WTC11 (cell line): Measurements from ENCODE around the gene CHPT1. TPM values are rescaled to one million over a fixed set of nuclear protein-coding genes. Genes with fewer than 3 reads are reported as not detected.
A peak's percentile ranks its signal among the peaks of the same experiment; 100 is the strongest.

ENCODE experiments used
- ATAC-seq: fragments of 200-7000 bp; cut with Tn5 transposase; 2 replicates; pipeline ENCODE4 v1.10.0; 2021; ENCODE audit warnings: mild to moderate bottlenecking, moderate library complexity
- CTCF ChIA-PET: fragments of 300-600 bp; sonication (Branson Sonifier 250); formaldehyde crosslinking; loops from one replicate; lab custom pipeline; 2021; ENCODE audit warnings: antibody characterized with exemption; lab: Charles Lee
- POLR2A ChIA-PET: fragments of 350-600 bp; sonication (Branson Sonifier 250); formaldehyde crosslinking; loops from one replicate; lab custom pipeline; 2021; ENCODE audit warnings: antibody characterized with exemption; lab: Charles Lee
- DNase-seq: peaks from one replicate; pipeline ENCODE4 v3.0.0; 2021; ENCODE audit warnings: low spot score
- H3K27ac Mint-ChIP-seq: 2 replicates; pipeline ENCODE4 v1.8.0; 2021; ENCODE audit warnings: mixed read lengths
- H3K27me3 Mint-ChIP-seq: 2 replicates; pipeline ENCODE4 v1.8.0; 2021; ENCODE audit warnings: low read depth, mild to moderate bottlenecking, moderate library complexity, mixed read lengths
- H3K36me3 Mint-ChIP-seq: 2 replicates; pipeline ENCODE4 v1.8.0; 2021; ENCODE audit warnings: mixed read lengths
- H3K4me1 Mint-ChIP-seq: 2 replicates; pipeline ENCODE4 v1.8.0; 2022; ENCODE audit warnings: mixed read lengths
- H3K4me3 Mint-ChIP-seq: 2 replicates; pipeline ENCODE4 v1.8.0; 2021; ENCODE audit warnings: mild to moderate bottlenecking, moderate library complexity, mixed read lengths
- H3K9me3 Mint-ChIP-seq: 2 replicates; pipeline ENCODE4 v1.8.0; 2021; ENCODE audit warnings: mixed read lengths
- CBFB ChIP-seq: sonication (generic); formaldehyde crosslinking; IDR thresholded peaks from 2 replicates; pipeline ENCODE4 v1.8.1; 2022; ENCODE audit warnings: mild to moderate bottlenecking, low read depth, missing genetic modification reagents
- FOXJ3 ChIP-seq: sonication (generic); formaldehyde crosslinking; IDR thresholded peaks from 2 replicates; pipeline ENCODE4 v1.9.0; 2021; ENCODE audit warnings: missing genetic modification reagents, mild to moderate bottlenecking, borderline replicate concordance
- GABPB1 ChIP-seq: sonication (generic); formaldehyde crosslinking; IDR thresholded peaks from 2 replicates; pipeline ENCODE4 v1.8.1; 2023; ENCODE audit warnings: mild to moderate bottlenecking, missing genetic modification reagents
- MYBL2 ChIP-seq: sonication (generic); formaldehyde crosslinking; IDR thresholded peaks from 2 replicates; pipeline ENCODE4 v1.8.1; 2023; ENCODE audit warnings: mild to moderate bottlenecking, moderate library complexity, missing genetic modification reagents
- NFE2L1 ChIP-seq: sonication (generic); formaldehyde crosslinking; IDR thresholded peaks from 2 replicates; pipeline ENCODE4 v1.8.1; 2023; ENCODE audit warnings: missing genetic modification reagents
- NR3C1 ChIP-seq: sonication (generic); formaldehyde crosslinking; conservative IDR thresholded peaks from 2 replicates; pipeline ENCODE4 v1.8.1; 2023; ENCODE audit warnings: low read depth, mild to moderate bottlenecking, missing genetic modification reagents
- SMAD3 ChIP-seq: sonication (generic); formaldehyde crosslinking; IDR thresholded peaks from 2 replicates; pipeline ENCODE4 v1.8.0; 2022; ENCODE audit warnings: missing genetic modification reagents, mild to moderate bottlenecking, borderline replicate concordance
- SMAD4 ChIP-seq: sonication (generic); formaldehyde crosslinking; IDR thresholded peaks from 2 replicates; pipeline ENCODE4 v1.8.0; 2022; ENCODE audit warnings: mild to moderate bottlenecking, missing genetic modification reagents
- ZNF263 ChIP-seq: sonication (generic); formaldehyde crosslinking; IDR thresholded peaks from 2 replicates; pipeline ENCODE4 v1.8.1; 2022; ENCODE audit warnings: low read depth, mild to moderate bottlenecking, moderate library complexity, missing genetic modification reagents
- ZNF317 ChIP-seq: sonication (generic); formaldehyde crosslinking; IDR thresholded peaks from 2 replicates; pipeline ENCODE4 v1.8.1; 2023; ENCODE audit warnings: low read depth, mild to moderate bottlenecking, moderate library complexity, missing genetic modification reagents, borderline replicate concordance
- ZNF416 ChIP-seq: fragments of 250-450 bp; sonication (Bioruptor Pico); IDR thresholded peaks from 2 replicates; pipeline ENCODE4 v1.9.0; 2021; ENCODE audit warnings: mild to moderate bottlenecking, inconsistent platforms
- total RNA-seq: library from RNA; stranded (reverse); gene quantifications from 3 replicates; pipeline ENCODE4 v1.2.3, GENCODE V29; 2021
- TF ChIP-seq, protein P1 (sequence below): sonication (generic); formaldehyde crosslinking; IDR thresholded peaks from 2 replicates; pipeline ENCODE4 v1.8.1; 2023; ENCODE audit warnings: mild to moderate bottlenecking, missing genetic modification reagents, borderline replicate concordance
- TF ChIP-seq, protein P2 (sequence below): sonication (generic); formaldehyde crosslinking; conservative IDR thresholded peaks from 2 replicates; pipeline ENCODE4 v1.8.1; 2022; ENCODE audit warnings: mild to moderate bottlenecking, missing genetic modification reagents
- TF ChIP-seq, protein P3 (sequence below): fragments of 250-450 bp; sonication (Bioruptor Pico); IDR thresholded peaks from 2 replicates; pipeline ENCODE4 v2.1.2; 2022; ENCODE audit warnings: mild to moderate bottlenecking, moderate library complexity
- TF ChIP-seq, protein P4 (sequence below): sonication (generic); formaldehyde crosslinking; IDR thresholded peaks from 2 replicates; pipeline ENCODE4 v1.8.1; 2022; ENCODE audit warnings: mild to moderate bottlenecking, moderate library complexity, missing genetic modification reagents
- TF ChIP-seq, protein P5 (sequence below): sonication (generic); formaldehyde crosslinking; IDR thresholded peaks from 2 replicates; pipeline ENCODE4 v1.8.1; 2023; ENCODE audit warnings: mild to moderate bottlenecking, moderate library complexity, missing genetic modification reagents
- TF ChIP-seq, protein P6 (sequence below): fragments of 200-600 bp; IDR thresholded peaks from 2 replicates; pipeline ENCODE4 v1.8.0; 2022; ENCODE audit warnings: antibody characterized with exemption
- TF ChIP-seq, protein P7 (sequence below): sonication (generic); formaldehyde crosslinking; IDR thresholded peaks from 2 replicates; pipeline ENCODE4 v1.8.1; 2022; ENCODE audit warnings: mild to moderate bottlenecking, missing genetic modification reagents, moderate library complexity, borderline replicate concordance
- TF ChIP-seq, protein P8 (sequence below): sonication (generic); formaldehyde crosslinking; IDR thresholded peaks from 2 replicates; pipeline ENCODE4 v1.8.0; 2022; ENCODE audit warnings: mild to moderate bottlenecking, missing genetic modification reagents

The CHPT1 gene
- total RNA-seq, 1 experiment from 2014 or later: 19.1 TPM

DNA sequence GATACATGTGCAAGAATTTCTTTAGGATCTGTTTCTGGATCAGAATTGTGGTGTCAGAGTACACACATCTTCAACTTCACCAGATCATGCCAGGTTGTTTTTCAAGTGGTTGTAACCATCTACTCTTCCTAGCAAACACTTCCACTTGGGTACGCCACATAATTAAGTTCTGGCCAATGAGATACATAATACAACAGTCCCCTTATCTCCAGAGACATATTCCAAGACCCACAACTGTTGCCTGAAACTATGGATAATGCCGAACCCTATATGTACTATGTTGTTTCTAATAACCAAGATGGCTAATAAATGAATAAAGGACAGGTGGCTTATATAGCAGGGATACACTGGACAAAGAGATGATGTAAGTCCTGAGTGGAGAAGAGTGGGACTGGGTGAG is 2.5 kb upstream of the CHPT1 start (continued):
- no peak for TF ChIP-seq NFE2L1 (CRISPR knock-in tag)
- TF ChIP-seq, all 79 proteins: peak for 0

DNA sequence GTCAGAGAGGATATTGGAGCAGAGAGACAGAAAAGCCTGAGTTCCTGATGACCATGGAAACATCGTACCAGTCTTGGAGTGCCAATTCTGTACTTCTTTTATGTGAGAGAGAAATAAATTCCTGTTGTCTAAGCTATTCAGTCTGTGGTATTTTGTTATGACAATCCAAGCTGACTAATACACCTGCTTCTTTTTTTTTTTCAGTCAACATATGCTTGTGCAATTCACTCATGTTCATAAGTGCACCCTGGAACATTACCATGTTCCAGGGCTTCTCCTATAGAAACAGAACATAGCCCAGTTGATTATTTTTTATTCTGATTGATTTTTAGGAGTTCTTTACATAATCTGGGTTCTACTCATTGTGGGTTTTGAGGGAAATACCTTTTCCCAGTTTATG is 1.7 kb upstream of the CHPT1 start:
- no peak overlapping the region for H3K27ac Mint-ChIP-seq
- DNase-seq: no peak
- no peak for ATAC-seq
- CTCF ChIA-PET: no interaction called here
- peaks cover 25% of the 10 kb centered on the region for H3K4me1 Mint-ChIP-seq
- peaks cover 23% of the 10 kb centered on the region for H3K27me3 Mint-ChIP-seq
- no peaks in the 10 kb centered on the region for H3K9me3 Mint-ChIP-seq
- no peak for TF ChIP-seq FOXJ3 (CRISPR knock-in tag)
- TF ChIP-seq, protein P1, sequence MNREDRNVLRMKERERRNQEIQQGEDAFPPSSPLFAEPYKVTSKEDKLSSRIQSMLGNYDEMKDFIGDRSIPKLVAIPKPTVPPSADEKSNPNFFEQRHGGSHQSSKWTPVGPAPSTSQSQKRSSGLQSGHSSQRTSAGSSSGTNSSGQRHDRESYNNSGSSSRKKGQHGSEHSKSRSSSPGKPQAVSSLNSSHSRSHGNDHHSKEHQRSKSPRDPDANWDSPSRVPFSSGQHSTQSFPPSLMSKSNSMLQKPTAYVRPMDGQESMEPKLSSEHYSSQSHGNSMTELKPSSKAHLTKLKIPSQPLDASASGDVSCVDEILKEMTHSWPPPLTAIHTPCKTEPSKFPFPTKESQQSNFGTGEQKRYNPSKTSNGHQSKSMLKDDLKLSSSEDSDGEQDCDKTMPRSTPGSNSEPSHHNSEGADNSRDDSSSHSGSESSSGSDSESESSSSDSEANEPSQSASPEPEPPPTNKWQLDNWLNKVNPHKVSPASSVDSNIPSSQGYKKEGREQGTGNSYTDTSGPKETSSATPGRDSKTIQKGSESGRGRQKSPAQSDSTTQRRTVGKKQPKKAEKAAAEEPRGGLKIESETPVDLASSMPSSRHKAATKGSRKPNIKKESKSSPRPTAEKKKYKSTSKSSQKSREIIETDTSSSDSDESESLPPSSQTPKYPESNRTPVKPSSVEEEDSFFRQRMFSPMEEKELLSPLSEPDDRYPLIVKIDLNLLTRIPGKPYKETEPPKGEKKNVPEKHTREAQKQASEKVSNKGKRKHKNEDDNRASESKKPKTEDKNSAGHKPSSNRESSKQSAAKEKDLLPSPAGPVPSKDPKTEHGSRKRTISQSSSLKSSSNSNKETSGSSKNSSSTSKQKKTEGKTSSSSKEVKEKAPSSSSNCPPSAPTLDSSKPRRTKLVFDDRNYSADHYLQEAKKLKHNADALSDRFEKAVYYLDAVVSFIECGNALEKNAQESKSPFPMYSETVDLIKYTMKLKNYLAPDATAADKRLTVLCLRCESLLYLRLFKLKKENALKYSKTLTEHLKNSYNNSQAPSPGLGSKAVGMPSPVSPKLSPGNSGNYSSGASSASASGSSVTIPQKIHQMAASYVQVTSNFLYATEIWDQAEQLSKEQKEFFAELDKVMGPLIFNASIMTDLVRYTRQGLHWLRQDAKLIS (CRISPR knock-in tag): no peak
- TF ChIP-seq, protein P2, sequence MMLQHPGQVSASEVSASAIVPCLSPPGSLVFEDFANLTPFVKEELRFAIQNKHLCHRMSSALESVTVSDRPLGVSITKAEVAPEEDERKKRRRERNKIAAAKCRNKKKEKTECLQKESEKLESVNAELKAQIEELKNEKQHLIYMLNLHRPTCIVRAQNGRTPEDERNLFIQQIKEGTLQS (CRISPR knock-in tag): no peak
- no peak for TF ChIP-seq NR3C1 (CRISPR knock-in tag)
- no peak for TF ChIP-seq SMAD4
- TF ChIP-seq ZNF317: no peak
- TF ChIP-seq, protein P3, sequence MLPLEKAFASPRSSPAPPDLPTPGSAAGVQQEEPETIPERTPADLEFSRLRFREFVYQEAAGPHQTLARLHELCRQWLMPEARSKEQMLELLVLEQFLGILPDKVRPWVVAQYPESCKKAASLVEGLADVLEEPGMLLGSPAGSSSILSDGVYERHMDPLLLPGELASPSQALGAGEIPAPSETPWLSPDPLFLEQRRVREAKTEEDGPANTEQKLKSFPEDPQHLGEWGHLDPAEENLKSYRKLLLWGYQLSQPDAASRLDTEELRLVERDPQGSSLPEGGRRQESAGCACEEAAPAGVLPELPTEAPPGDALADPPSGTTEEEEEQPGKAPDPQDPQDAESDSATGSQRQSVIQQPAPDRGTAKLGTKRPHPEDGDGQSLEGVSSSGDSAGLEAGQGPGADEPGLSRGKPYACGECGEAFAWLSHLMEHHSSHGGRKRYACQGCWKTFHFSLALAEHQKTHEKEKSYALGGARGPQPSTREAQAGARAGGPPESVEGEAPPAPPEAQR (CRISPR knock-in tag): no peak
- TF ChIP-seq ZNF416 (CRISPR knock-in tag): no peak
- no peak for TF ChIP-seq ZNF263 (CRISPR knock-in tag)
- TF ChIP-seq, protein P4, sequence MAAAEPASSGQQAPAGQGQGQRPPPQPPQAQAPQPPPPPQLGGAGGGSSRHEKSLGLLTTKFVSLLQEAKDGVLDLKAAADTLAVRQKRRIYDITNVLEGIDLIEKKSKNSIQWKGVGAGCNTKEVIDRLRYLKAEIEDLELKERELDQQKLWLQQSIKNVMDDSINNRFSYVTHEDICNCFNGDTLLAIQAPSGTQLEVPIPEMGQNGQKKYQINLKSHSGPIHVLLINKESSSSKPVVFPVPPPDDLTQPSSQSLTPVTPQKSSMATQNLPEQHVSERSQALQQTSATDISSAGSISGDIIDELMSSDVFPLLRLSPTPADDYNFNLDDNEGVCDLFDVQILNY (CRISPR knock-in tag): no peak
- TF ChIP-seq, all 79 proteins: peak for 0
- H3K36me3 Mint-ChIP-seq: no peaks in the 10 kb centered on the region
- POLR2A ChIA-PET: no interaction called here
- H3K4me3 Mint-ChIP-seq: no peak overlapping the region

DNA sequence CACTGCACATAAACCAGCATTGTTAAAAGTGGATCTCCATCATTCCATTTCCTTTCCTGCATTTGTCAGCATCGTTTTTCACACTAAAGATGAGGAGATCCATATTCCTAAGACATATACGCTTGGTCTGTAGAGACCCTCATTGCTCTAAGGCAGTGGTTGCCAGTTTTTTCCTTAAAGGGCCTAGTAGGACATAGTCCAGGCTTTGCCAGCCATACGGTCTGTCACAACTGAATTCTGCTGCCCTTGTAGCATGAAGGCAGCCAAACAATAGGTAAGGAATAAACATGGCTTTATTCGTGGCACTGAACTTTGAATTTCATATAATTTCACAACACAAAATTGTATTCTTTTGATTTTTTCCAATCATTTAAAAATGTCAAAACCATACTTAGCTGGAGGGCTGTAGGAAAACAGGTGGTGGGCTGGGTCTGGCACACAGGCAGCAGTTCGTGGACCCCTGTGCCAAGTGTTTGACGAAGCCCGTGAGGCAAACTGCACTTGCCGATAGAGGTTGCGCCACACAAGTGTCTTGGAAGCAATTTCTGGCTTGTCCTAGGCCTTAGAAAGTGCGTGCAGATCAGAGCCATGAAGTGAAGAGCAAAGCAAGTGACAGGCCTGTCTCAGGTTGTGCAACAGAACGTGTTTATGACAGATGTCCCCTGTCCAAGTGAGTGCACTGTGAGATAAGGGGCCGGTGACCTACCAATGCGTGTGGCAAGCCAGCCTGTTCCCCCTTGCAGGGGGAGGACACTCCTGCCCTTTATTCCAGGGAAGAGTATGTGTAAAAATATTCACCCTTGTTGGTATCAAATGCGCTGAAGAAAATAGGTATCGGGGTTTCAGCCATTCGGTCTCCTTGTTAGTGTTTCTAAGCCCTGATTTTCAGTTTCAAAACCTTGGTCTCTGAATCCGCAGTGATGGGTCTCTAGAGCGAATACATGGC is 916 bp upstream of the CHPT1 start:
- ATAC-seq (no peak), DNase-seq (no peak)
- peaks cover 27% of the 10 kb centered on the region for H3K4me1 Mint-ChIP-seq
- H3K36me3 Mint-ChIP-seq: no peaks in the 10 kb centered on the region
- H3K4me3 Mint-ChIP-seq: peak overlapping the region; percentile 90
- peaks cover 23% of the 10 kb centered on the region for H3K27me3 Mint-ChIP-seq
- H3K9me3 Mint-ChIP-seq: no peaks in the 10 kb centered on the region
- POLR2A ChIA-PET: no interaction called here
- H3K27ac Mint-ChIP-seq: no peak overlapping the region; the same call in 1 of the 2 replicates
- CTCF ChIA-PET: no interaction called here
- TF ChIP-seq MYBL2 (CRISPR knock-in tag) (0 out of 2 replicates have a peak, but pooled peaks have one; percentile 27), CBFB (CRISPR knock-in tag) (no peak), SMAD3 (CRISPR knock-in tag) (no peak), GABPB1 (peak; percentile 71)
- TF ChIP-seq, protein P5, sequence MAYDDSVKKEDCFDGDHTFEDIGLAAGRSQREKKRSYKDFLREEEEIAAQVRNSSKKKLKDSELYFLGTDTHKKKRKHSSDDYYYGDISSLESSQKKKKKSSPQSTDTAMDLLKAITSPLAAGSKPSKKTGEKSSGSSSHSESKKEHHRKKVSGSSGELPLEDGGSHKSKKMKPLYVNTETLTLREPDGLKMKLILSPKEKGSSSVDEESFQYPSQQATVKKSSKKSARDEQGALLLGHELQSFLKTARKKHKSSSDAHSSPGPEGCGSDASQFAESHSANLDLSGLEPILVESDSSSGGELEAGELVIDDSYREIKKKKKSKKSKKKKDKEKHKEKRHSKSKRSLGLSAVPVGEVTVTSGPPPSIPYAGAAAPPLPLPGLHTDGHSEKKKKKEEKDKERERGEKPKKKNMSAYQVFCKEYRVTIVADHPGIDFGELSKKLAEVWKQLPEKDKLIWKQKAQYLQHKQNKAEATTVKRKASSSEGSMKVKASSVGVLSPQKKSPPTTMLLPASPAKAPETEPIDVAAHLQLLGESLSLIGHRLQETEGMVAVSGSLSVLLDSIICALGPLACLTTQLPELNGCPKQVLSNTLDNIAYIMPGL (CRISPR knock-in tag): no peak
- TF ChIP-seq, protein P4 (CRISPR knock-in tag): no peak
- TF ChIP-seq, protein P6, sequence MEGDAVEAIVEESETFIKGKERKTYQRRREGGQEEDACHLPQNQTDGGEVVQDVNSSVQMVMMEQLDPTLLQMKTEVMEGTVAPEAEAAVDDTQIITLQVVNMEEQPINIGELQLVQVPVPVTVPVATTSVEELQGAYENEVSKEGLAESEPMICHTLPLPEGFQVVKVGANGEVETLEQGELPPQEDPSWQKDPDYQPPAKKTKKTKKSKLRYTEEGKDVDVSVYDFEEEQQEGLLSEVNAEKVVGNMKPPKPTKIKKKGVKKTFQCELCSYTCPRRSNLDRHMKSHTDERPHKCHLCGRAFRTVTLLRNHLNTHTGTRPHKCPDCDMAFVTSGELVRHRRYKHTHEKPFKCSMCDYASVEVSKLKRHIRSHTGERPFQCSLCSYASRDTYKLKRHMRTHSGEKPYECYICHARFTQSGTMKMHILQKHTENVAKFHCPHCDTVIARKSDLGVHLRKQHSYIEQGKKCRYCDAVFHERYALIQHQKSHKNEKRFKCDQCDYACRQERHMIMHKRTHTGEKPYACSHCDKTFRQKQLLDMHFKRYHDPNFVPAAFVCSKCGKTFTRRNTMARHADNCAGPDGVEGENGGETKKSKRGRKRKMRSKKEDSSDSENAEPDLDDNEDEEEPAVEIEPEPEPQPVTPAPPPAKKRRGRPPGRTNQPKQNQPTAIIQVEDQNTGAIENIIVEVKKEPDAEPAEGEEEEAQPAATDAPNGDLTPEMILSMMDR: no peak
- TF ChIP-seq, protein P7, sequence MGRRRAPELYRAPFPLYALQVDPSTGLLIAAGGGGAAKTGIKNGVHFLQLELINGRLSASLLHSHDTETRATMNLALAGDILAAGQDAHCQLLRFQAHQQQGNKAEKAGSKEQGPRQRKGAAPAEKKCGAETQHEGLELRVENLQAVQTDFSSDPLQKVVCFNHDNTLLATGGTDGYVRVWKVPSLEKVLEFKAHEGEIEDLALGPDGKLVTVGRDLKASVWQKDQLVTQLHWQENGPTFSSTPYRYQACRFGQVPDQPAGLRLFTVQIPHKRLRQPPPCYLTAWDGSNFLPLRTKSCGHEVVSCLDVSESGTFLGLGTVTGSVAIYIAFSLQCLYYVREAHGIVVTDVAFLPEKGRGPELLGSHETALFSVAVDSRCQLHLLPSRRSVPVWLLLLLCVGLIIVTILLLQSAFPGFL (CRISPR knock-in tag): no peak
- TF ChIP-seq, protein P8, sequence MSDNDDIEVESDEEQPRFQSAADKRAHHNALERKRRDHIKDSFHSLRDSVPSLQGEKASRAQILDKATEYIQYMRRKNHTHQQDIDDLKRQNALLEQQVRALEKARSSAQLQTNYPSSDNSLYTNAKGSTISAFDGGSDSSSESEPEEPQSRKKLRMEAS (CRISPR knock-in tag): no peak
